K562 (cell line): ENCODE data around the gene ZBED2. TPM values are rescaled to one million over a fixed set of nuclear protein-coding genes. Genes with fewer than 3 reads are reported as not detected.

Experiments used
- ATAC-seq: fragments of 200-7000 bp; cut with Tn5 transposase; 3 replicates; pipeline ENCODE4 v1.9.1; 2020; ENCODE audit warnings: moderate library complexity
- BruUV-seq: library from RNA; stranded (reverse); fragments of 400-500 nt; replicated peaks from 2 replicates; lab custom pipeline; 2021; lab: Mats Ljungman, UMichigan
- CTCF ChIA-PET: fragments of 300-600 bp; formaldehyde crosslinking; extraction: SDS; loops from one replicate; lab custom pipeline; 2021; ENCODE audit warnings: low intra/inter-chr PET ratio; lab: Yijun Ruan, JAX
- POLR2A ChIA-PET: fragments of 300-600, 350-650 bp; sonication (Branson Sonifier 250); formaldehyde crosslinking; extraction: SDS; loops from one replicate; lab custom pipeline; 2021; ENCODE audit warnings: antibody characterized with exemption, inconsistent platforms; lab: Yijun Ruan, JAX
- DNase-seq, 4 experiments: peaks; one replicate each; pipeline versions ENCODE4 v3.0.0 to v3.0.0-alpha.2; 2011 to 2018; ENCODE audit warnings: low spot score in 3 of 4, mixed read lengths in 3 of 4; ENCODE audit errors: extremely low read depth in 1 of 4
- FAIRE-seq: peaks from 2 replicates; lab custom pipeline; 2011; peaks lifted over from hg19 to GRCh38; lab: Jason Lieb, UNC
- H2AFZ ChIP-seq: 2 replicates; pipeline ENCODE4 v1.6.0; 2011; ENCODE audit warnings: low read depth, low read length, control low read depth, inconsistent platforms
- H3K27ac ChIP-seq: fragments of 200-600 bp; 3 replicates; pipeline ENCODE4 v1.8.0; 2011; ENCODE audit warnings: low read depth, mild to moderate bottlenecking, control low read depth, inconsistent platforms, low read length, moderate library complexity, mixed read lengths; ENCODE audit errors: extremely low read depth
- H3K27me3 ChIP-seq, 2 experiments: fragments of 300-600 bp in 1 of 2; 2 replicates in 1 of 2; 3 replicates in 1 of 2; pipeline versions ENCODE4 v1.6.0 to v1.8.0; 2011; ENCODE audit warnings: inconsistent platforms in 2 of 2, low read length in 2 of 2, mild to moderate bottlenecking in 1 of 2, mixed read lengths in 1 of 2, moderate library complexity in 1 of 2; ENCODE audit not compliant: control insufficient read depth in 2 of 2, insufficient read depth in 2 of 2
- H3K36me3 ChIP-seq: fragments of 300-600 bp; 3 replicates; pipeline ENCODE4 v1.8.0; 2011; ENCODE audit warnings: mild to moderate bottlenecking, low read length, inconsistent platforms; ENCODE audit not compliant: control insufficient read depth, insufficient read depth
- H3K4me1 ChIP-seq, 2 experiments: fragments of 200-600 bp in 1 of 2; replicated peaks in 1 of 2; 2 replicates in 1 of 2; 3 replicates in 1 of 2; pipeline versions ENCODE4 v1.5.1 to v1.8.0; 2011; ENCODE audit warnings: inconsistent platforms in 2 of 2, low read length in 2 of 2, mild to moderate bottlenecking in 1 of 2, mixed read lengths in 1 of 2, moderate library complexity in 1 of 2; ENCODE audit not compliant: control insufficient read depth in 2 of 2, insufficient read depth in 2 of 2
- H3K4me2 ChIP-seq: 2 replicates; pipeline ENCODE4 v1.6.1; 2011; ENCODE audit warnings: low read length, control low read depth, inconsistent platforms, mixed read lengths; ENCODE audit not compliant: insufficient read depth
- H3K4me3 ChIP-seq: fragments of 200-600 bp; sonication (generic), shearing (Covaris generic); 2 replicates; pipeline ENCODE4 v1.5.1; 2016; ENCODE audit warnings: control low read depth, inconsistent platforms
- H3K79me2 ChIP-seq: fragments of 200-600 bp; 3 replicates; pipeline ENCODE4 v1.8.0; 2011; ENCODE audit warnings: low read length, inconsistent platforms; ENCODE audit not compliant: control insufficient read depth, insufficient read depth
- H3K9ac ChIP-seq, 2 experiments: 2 replicates each; pipeline versions ENCODE4 v1.6.0 to v1.6.1; 2011; ENCODE audit warnings: low read depth in 2 of 2, low read length in 2 of 2, control low read depth in 1 of 2, inconsistent platforms in 1 of 2, mild to moderate bottlenecking in 1 of 2, mixed read lengths in 1 of 2; ENCODE audit not compliant: insufficient read depth in 1 of 2
- H3K9me1 ChIP-seq: one replicate; pipeline ENCODE4 v1.6.0; 2011; ENCODE audit warnings: inconsistent platforms, mild to moderate bottlenecking, low read length, moderate library complexity; ENCODE audit not compliant: control insufficient read depth, insufficient read depth
- H3K9me3 ChIP-seq: replicated peaks from 2 replicates; pipeline ENCODE4 v1.5.1; 2011; ENCODE audit warnings: low read depth, low read length, inconsistent platforms; ENCODE audit not compliant: control insufficient read depth, insufficient read depth
- H4K20me1 ChIP-seq: replicated peaks from 2 replicates; pipeline ENCODE4 v1.6.1; 2011; ENCODE audit warnings: low read length, inconsistent platforms, mixed read lengths; ENCODE audit not compliant: control insufficient read depth, insufficient read depth
- BRF2 ChIP-seq: IDR thresholded peaks from 3 replicates; pipeline ENCODE4 v1.6.1; 2011; ENCODE audit warnings: borderline replicate concordance, mild to moderate bottlenecking; ENCODE audit not compliant: insufficient read length, insufficient read depth
- CREB1 ChIP-seq, 2 experiments: sonication (generic) in 1 of 2; formaldehyde crosslinking in 1 of 2; IDR thresholded peaks; 2 replicates each; pipeline versions ENCODE4 v1.6.1 to v1.8.0; 2012 to 2022; ENCODE audit warnings: inconsistent platforms in 1 of 2, mild to moderate bottlenecking in 1 of 2, missing genetic modification reagents in 1 of 2, moderate library complexity in 1 of 2
- HOMEZ ChIP-seq: fragments of 250-450 bp; sonication (Bioruptor Pico); IDR thresholded peaks from 2 replicates; pipeline ENCODE4 v1.4.0; 2020; ENCODE audit warnings: mild to moderate bottlenecking, moderate library complexity
- KDM5B ChIP-seq: fragments of 200-600 bp; sonication (generic); IDR thresholded peaks from 2 replicates; pipeline ENCODE4 v1.6.1; 2012; ENCODE audit warnings: low read depth, mild to moderate bottlenecking, moderate library complexity, low read length, control low read depth, inconsistent platforms; ENCODE audit not compliant: insufficient replicate concordance
- MTF1 ChIP-seq: fragments of 250-450 bp; sonication (Bioruptor Pico); IDR thresholded peaks from 2 replicates; pipeline ENCODE4 v1.9.0; 2021; ENCODE audit warnings: moderate library complexity, mild to moderate bottlenecking, inconsistent platforms, borderline replicate concordance
- SP2 ChIP-seq: IDR thresholded peaks from 2 replicates; pipeline ENCODE4 v1.6.1; 2011; ENCODE audit warnings: mild to moderate bottlenecking, low read depth, low read length, moderate library complexity; ENCODE audit not compliant: poor library complexity, severe bottlenecking; ENCODE audit errors: extremely low read depth
- TCF7L2 ChIP-seq: fragments of 150-350 bp; IDR thresholded peaks from 2 replicates; pipeline ENCODE4 v1.6.1; 2016; ENCODE audit warnings: low read depth, mild to moderate bottlenecking, low read length, moderate library complexity
- TEAD1 ChIP-seq, 2 experiments: fragments of 450-650 bp in 1 of 2; sonication (generic) in 1 of 2; formaldehyde crosslinking; IDR thresholded peaks; 2 replicates each; pipeline versions ENCODE4 v1.4.0 to v1.8.0; 2020 to 2022; ENCODE audit warnings: mild to moderate bottlenecking in 2 of 2, missing genetic modification reagents in 1 of 2
- YY1 ChIP-seq, 3 experiments: IDR thresholded peaks; 2 replicates each; pipeline ENCODE4 v1.6.1; 2011; ENCODE audit warnings: low read length in 2 of 3, mild to moderate bottlenecking in 2 of 3, moderate library complexity in 2 of 3, borderline replicate concordance in 1 of 3, control low read depth in 1 of 3, low read depth in 1 of 3; ENCODE audit not compliant: insufficient read depth in 3 of 3, insufficient replicate concordance in 2 of 3, control insufficient read depth in 1 of 3, insufficient read length in 1 of 3; ENCODE audit errors: extremely low read depth in 1 of 3
- ZKSCAN1 ChIP-seq: fragments of 150-350 bp; IDR thresholded peaks from 2 replicates; pipeline ENCODE4 v1.6.1; 2016; ENCODE audit warnings: low read depth, low read length
- ZNF133 ChIP-seq: fragments of 250-450 bp; sonication (Bioruptor Pico); IDR thresholded peaks from 2 replicates; pipeline ENCODE4 v1.4.0; 2020; ENCODE audit warnings: mild to moderate bottlenecking
- ZNF24 ChIP-seq: fragments of 450-650 bp; IDR thresholded peaks from 2 replicates; pipeline ENCODE4 v1.6.1; 2016
- ZNF347 ChIP-seq: fragments of 450-650 bp; formaldehyde crosslinking; IDR thresholded peaks from 2 replicates; pipeline ENCODE4 v1.4.0; 2020; ENCODE audit warnings: low read depth, mild to moderate bottlenecking, moderate library complexity
- ZNF589 ChIP-seq: fragments of 200-800 bp; sonication (Bioruptor generic); IDR thresholded peaks from 2 replicates; pipeline ENCODE4 v1.6.1; 2016; ENCODE audit warnings: low read depth, missing genetic modification characterization, missing compliant biosample characterization
- WGBS: fragments of 100-300 bp; shearing (Covaris generic); methylation state at CpG from one replicate; pipeline ENCODE4 v1.1.6; 2016; ENCODE audit warnings: low coverage, mixed read lengths; ENCODE audit not compliant: insufficient coverage; ENCODE audit errors: missing lambda C conversion rate; 5-methylcytosine and 5-hydroxymethylcytosine counted together
- in situ Hi-C: fragments of 300-500 bp; cut with MboI; formaldehyde crosslinking; loops from 4 replicates; pipeline ENCODE4 v1.15.0; 2018; ENCODE audit warnings: inconsistent platforms, mixed read lengths
- intact Hi-C: fragments of 100-400 bp; cut with micrococcal nuclease; formaldehyde crosslinking; loops from 2 replicates; pipeline ENCODE4 v1.14.2; 2022
- polyA plus RNA-seq, 8 experiments: library from polyadenylated mRNA; depleted of rRNA in 4 of 8; stranded (reverse) in 5 of 8; unstranded in 3 of 8; fragments of >200 nt; fragmentation: Nextera tagmentation in 2 of 8; fragmentation: Illumina TruSeq in 1 of 8; extraction: Ambion mirVana in 2 of 8; extraction: Trizol in 1 of 8; gene quantifications; 2 replicates each; pipeline versions ENCODE4 v1.2.1 to v1.2.3, GENCODE V29; 2011 to 2014; ENCODE audit warnings: inconsistent platforms in 1 of 8, missing spikeins in 1 of 8
- total RNA-seq, 7 experiments: library from RNA; depleted of rRNA in 6 of 7; stranded (reverse); fragments of >200 nt in 6 of 7; fragmentation: Illumina TruSeq in 2 of 7; extraction: Trizol in 2 of 7; gene quantifications; 2 replicates each; pipeline versions ENCODE4 v1.2.1 to v1.2.3, GENCODE V29; 2011 to 2021; ENCODE audit warnings: low replicate concordance in 1 of 7
- TF ChIP-seq, protein P1 (sequence below): fragments of 250-450 bp; sonication (Bioruptor Pico); IDR thresholded peaks from 2 replicates; pipeline ENCODE4 v1.8.0; 2022; ENCODE audit warnings: moderate library complexity, mild to moderate bottlenecking, inconsistent platforms
- TF ChIP-seq, protein P2 (sequence below): fragments of 250-450 bp; sonication (Bioruptor Pico); IDR thresholded peaks from 2 replicates; pipeline ENCODE4 v1.8.0; 2021; ENCODE audit warnings: moderate library complexity, mild to moderate bottlenecking, inconsistent platforms

ZBED2 gene
- total and polyA plus RNA-seq, 9 of the 15 experiments (the other 6 are each of a cell fraction or from before 2014, with no cell fraction given): 0.11 TPM; not detected in 8

- Histone ChIP-seq H3K4me1 (no peaks in the 10 kb centered on the region), H3K79me2 (no peaks in the 10 kb centered on the region), H3K9me3 (no peaks in the 10 kb centered on the region), H3K4me3 (no peak overlapping the region)
- ChIA-PET CTCF (no interaction called here), POLR2A (no interaction called here)
- no peak for FAIRE-seq
- no TSS peak for BruUV-seq
- TF ChIP-seq YY1 (IDR thresholded peaks at IDR 0.05; ENCODE audit: borderline replicate concordance in 1 of 3, control insufficient read depth in 1 of 3, extremely low read depth in 1 of 3, insufficient read depth in 3 of 3, insufficient read length in 1 of 3, insufficient replicate concordance in 2 of 3, low read depth in 1 of 3, low read length in 2 of 3): no peak
- TF ChIP-seq, protein P1, sequence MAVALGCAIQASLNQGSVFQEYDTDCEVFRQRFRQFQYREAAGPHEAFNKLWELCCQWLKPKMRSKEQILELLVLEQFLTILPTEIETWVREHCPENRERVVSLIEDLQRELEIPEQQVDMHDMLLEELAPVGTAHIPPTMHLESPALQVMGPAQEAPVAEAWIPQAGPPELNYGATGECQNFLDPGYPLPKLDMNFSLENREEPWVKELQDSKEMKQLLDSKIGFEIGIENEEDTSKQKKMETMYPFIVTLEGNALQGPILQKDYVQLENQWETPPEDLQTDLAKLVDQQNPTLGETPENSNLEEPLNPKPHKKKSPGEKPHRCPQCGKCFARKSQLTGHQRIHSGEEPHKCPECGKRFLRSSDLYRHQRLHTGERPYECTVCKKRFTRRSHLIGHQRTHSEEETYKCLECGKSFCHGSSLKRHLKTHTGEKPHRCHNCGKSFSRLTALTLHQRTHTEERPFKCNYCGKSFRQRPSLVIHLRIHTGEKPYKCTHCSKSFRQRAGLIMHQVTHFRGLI (CRISPR knock-in tag): no peak
- TF ChIP-seq TEAD1 (CRISPR knock-in tag; IDR thresholded peaks at IDR 0.05): no peak
- TF ChIP-seq MTF1 (CRISPR knock-in tag): no peak
- TF ChIP-seq ZNF347 (CRISPR knock-in tag): no peak
- TF ChIP-seq KDM5B: no peak
- no peak for TF ChIP-seq CREB1 (IDR thresholded peaks at IDR 0.05)
- TF ChIP-seq CREB1 (CRISPR knock-in tag; IDR thresholded peaks at IDR 0.05): no peak
- TF ChIP-seq, protein P2, sequence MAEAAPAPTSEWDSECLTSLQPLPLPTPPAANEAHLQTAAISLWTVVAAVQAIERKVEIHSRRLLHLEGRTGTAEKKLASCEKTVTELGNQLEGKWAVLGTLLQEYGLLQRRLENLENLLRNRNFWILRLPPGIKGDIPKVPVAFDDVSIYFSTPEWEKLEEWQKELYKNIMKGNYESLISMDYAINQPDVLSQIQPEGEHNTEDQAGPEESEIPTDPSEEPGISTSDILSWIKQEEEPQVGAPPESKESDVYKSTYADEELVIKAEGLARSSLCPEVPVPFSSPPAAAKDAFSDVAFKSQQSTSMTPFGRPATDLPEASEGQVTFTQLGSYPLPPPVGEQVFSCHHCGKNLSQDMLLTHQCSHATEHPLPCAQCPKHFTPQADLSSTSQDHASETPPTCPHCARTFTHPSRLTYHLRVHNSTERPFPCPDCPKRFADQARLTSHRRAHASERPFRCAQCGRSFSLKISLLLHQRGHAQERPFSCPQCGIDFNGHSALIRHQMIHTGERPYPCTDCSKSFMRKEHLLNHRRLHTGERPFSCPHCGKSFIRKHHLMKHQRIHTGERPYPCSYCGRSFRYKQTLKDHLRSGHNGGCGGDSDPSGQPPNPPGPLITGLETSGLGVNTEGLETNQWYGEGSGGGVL (CRISPR knock-in tag): no peak
- no peak for TF ChIP-seq SP2
- TF ChIP-seq ZNF24: no peak
- no peak for TF ChIP-seq TCF7L2
- no peak for TF ChIP-seq ZKSCAN1
- no peak for TF ChIP-seq BRF2
- TF ChIP-seq ZNF589: no peak
- TF ChIP-seq HOMEZ (CRISPR knock-in tag): no peak
- no peak for TF ChIP-seq ZNF133 (CRISPR knock-in tag)
- TF ChIP-seq, all 486 proteins: peak for 0
- Histone ChIP-seq H3K27ac (no peak overlapping the region), H3K9me1 (no peaks in the 10 kb centered on the region), H3K4me2 (no peak overlapping the region), H4K20me1 (no peaks in the 10 kb centered on the region), H3K27me3 (no peaks in the 10 kb centered on the region), H3K36me3 (no peaks in the 10 kb centered on the region), H2AFZ (no peak overlapping the region), H3K9ac (no peak overlapping the region)
- ATAC-seq (no peak), DNase-seq (no peak)
- in situ Hi-C loops (no loop called here), intact Hi-C loops (no loop called here)
- WGBS: 7% methylated on average over 3 of the region's 3 CpGs
Measured at GRCh38 chr3:111615880-111616279, 20.7 kb upstream of the ZBED2 start.
